HG02642 (cell line): ENCODE data around the gene GRIN1.

Experiments used
- ATAC-seq: cut with Tn5 transposase; IDR thresholded peaks from one replicate; pipeline ENCODE4 v1.9.1; 2021; ENCODE audit warnings: mild to moderate bottlenecking; ENCODE audit not compliant: unreplicated experiment, poor library complexity

GRIN1 gene

GRCh38 chr9:137145731-137146526, 7.0 kb downstream of the GRIN1 start:
- no peak for ATAC-seq

- no peak for ATAC-seq
Observed at GRCh38 chr9:137146527-137146918, 7.6 kb downstream of the GRIN1 start.

GRCh38 chr9:137147091-137147792, 8.3 kb downstream of the GRIN1 start:
- ATAC-seq: no peak

- no peak for ATAC-seq
Observed at GRCh38 chr9:137147793-137148160, 8.8 kb downstream of the GRIN1 start.

DNA sequence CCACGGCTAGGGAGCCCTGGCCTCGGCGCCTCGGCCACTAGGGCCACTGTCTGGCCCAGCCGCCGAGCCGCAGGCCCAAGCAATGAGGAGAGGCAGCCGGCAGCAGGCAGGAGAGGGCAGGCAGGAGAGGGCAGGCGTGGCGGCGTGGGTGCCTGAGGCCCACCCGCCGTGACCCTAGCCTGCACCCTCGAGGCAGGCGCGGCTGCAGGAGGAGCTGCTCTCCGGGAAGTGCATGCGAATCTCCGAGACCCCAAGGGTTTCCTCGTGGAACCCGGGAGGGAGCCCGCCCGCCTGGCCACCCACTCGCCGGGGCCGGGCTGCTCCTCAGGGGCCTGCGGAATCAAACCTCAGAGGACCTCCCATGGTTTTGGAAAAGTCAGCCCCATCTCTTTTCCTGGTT, 9.3 kb downstream of the GRIN1 start:
- ATAC-seq: no peak

- ATAC-seq: no peak
Observed at GRCh38 chr9:137148661-137149060, 9.7 kb downstream of the GRIN1 start.

GRCh38 chr9:137149363-137149762, 10.4 kb downstream of the GRIN1 start:
- ATAC-seq: no peak

DNA sequence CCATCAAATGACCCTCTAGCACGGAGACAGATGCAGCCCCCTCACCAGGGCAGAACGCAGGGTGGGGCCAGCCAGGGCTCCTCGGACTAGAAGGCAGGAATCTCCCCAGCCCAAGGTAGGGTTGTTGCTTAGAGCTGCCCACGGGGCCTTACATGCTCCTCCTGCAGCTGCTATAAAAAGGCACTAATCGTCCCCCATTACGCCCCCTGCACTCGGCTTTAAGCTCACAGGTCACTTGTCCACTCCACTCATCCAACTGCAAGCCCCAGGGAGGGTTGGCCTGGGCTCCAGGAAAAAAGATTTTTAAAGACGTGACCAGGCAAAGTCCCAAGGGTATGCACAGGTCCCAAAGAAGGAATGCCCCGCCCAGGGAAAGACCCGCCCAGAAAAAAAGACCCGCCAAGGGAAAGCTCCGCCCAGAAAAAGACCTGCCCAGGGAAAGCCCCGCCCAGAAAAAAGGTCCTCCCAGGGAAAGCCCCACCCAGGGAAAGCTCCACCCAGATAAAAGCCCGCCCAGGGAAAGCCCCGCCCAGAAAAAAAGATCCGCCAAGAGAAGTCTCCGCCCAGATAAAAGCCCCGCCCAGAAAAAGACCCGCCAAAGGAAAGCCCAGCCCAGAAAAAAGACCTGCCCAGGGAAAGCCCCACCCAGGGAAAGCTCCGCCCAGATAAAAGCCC, 11.1 kb downstream of the GRIN1 start:
- ATAC-seq: peak; percentile 27

- ATAC-seq: peak; percentile 49
Observed at GRCh38 chr9:137150617-137151457, 11.9 kb downstream of the GRIN1 start.

- ATAC-seq: no peak
Observed at GRCh38 chr9:137152844-137153405, 14.0 kb downstream of the GRIN1 start.

DNA sequence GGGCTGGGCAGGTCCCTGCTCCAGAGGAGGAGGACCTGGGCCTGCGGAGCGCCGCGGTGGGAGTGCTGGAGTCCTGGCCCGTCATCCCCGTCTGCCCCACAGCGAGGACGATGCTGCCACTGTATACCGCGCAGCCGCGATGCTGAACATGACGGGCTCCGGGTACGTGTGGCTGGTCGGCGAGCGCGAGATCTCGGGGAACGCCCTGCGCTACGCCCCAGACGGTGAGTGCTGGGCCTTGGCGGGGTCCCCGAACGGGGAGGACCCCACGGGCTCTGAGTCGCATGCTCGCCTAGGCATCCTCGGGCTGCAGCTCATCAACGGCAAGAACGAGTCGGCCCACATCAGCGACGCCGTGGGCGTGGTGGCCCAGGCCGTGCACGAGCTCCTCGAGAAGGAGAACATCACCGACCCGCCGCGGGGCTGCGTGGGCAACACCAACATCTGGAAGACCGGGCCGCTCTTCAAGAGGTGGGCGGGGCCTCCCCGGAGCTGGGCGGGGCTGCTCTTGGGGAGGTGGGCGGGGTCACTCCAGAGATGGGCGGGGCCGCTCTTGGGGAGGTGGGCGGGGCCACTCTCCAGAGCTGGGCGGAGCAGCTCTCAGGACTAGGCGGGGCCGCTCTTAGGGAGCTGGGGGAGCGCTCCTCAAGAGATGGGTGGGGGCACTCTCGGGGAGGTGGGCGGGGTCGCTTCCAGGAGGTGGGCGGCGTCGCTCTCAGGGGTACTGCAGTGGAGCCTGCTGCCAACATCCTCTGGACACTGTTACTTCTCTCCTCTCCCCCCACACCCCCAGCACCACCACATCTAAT, 17.8 kb downstream of the GRIN1 start:
- peak; percentile 40 for ATAC-seq

GRCh38 chr9:137157618-137158415, 18.9 kb downstream of the GRIN1 start:
- no peak for ATAC-seq

DNA sequence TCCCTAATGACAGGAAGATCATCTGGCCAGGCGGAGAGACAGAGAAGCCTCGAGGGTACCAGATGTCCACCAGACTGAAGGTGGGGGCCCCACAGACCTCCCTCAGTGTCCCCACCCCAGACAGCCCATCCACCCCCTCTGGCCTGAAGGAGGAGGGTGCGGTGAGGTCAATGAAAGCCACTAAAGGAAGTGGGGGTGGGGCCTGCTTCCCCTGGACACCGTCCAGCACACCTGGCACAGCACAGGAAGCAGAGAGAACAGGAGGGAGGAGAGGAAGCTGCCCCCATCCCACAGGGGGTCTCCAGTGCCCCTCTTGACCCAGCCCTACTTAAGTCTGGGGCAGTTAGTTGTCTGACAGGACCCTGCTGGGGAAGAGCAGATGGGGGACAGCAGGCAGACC, 19.7 kb downstream of the GRIN1 start:
- ATAC-seq: no peak

- ATAC-seq: no peak
Observed at GRCh38 chr9:137159105-137160053, 20.4 kb downstream of the GRIN1 start.

GRCh38 chr9:137160054-137160425, 21.1 kb downstream of the GRIN1 start:
- no peak for ATAC-seq

GRCh38 chr9:137160716-137161557, 22.0 kb downstream of the GRIN1 start:
- ATAC-seq: no peak
